A549 treated with DMSO at 1 μM for 4 hours (cell line): ENCODE measurements around the gene AWAT1. TPM values are rescaled to one million over a fixed set of nuclear protein-coding genes. Genes with fewer than 3 reads are reported as not detected.

ENCODE experiments used
- total RNA-seq: library from RNA; stranded (reverse); fragments of 200-300 nt; extraction: Qiagen RNA extraction; gene quantifications from 5 replicates; pipeline ENCODE4 v1.2.3, GENCODE V29; 2022; ENCODE audit warnings: low read depth

Gene AWAT1
- total RNA-seq, result not detected in 5 replicates

DNA sequence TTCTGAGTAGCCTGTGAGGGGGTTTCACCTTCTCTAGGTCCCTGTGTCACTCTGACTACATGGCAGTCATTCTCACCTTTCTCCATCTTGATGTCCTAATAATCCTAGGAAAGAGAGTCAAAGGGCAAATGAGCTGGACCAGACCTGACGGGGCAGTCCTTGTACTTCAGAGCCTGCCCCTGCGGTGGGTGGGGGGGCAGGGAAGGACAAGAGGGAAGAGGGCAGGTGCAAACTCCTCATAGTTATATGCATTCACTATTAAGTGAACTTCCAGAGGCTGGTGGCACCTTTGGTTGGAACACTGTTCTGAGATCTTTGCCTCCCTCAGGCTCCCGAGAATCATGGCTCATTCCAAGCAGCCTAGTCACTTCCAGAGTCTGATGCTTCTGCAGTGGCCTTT lies at the start of gene AWAT1:
Gene AWAT1 (plus strand): TSS at position 301 of the 400 bp plus-strand sequence. CDS start 41 bp downstream, at position 342.

DNA sequence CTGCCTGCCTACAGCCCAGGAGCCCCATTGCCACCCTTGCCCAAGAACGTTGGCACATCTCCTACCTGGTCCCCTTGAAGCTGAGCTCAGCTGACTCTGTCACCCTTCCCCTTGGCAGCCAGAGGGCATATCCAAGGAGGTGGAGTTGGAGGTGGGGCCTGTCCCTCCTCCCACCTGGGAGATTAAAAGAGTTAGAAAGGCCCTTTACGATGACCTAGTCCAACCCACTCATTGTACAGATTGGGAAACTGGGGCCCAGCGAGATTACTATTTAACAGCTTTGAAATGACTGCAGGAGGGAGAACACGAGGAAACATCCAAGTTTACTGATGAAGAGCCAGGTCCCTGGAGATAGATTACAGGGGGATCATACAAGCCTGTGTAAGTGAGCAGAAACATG lies 25.6 kb downstream of the AWAT1 start, which contains the start of gene P2RY4:
Gene P2RY4 (minus strand): TSS at position 101 of the 400 bp plus-strand sequence. CDS start 580 bp downstream, outside the sequence.

DNA sequence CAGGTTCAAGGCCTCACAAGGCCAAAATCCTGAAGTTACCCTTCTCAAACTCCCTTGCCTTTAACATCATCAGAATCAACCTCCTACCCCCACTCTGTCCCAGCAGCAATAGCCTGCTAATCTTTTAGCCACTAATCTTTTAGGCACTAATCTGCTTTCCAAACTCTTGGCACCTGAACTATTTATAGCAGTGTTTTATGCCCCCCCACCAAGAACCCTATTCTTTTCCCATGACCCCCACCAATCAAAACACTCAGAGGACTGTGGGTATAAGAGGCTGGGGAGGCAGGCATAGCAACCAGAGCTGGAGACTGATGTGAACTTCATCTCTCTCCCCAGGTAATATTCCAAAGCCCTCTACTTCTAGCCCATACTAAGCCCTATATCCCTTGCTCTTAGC lies 33.6 kb downstream of the AWAT1 start, which contains the start of gene ARR3:
Gene ARR3 (plus strand): TSS at position 301 of the 400 bp plus-strand sequence. CDS start 1,052 bp downstream, outside the sequence.

DNA sequence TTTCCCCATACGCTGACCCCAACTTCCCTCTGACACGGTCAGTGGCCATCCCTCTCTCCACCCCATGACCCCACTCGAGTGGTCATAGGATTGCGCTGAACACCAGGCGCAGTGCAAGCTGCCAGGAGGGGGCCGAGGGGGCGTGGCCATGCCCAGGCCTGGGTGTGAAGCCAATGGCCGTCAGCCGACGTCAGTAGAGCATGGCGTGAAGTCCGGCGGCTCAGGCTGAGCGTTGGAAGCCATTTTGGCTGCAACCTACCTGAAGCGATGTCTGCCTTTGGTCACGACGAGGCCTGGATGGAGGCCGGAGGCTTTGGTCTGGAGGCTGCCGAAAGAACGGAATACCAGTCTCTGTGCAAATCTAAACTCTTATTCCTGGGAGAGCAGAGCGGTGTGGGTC lies 47.5 kb downstream of the AWAT1 start, which contains the start of gene RAB41:
Gene RAB41 (plus strand): TSS at position 222 of the 400 bp plus-strand sequence. CDS start 46 bp downstream, at position 268.

Other genes starting within 250 kb of the AWAT1 start
- not detected in 5 replicates for gene AWAT2, start 184.7 kb upstream of the AWAT1 start, total RNA-seq
- gene OTUD6A, start 172.2 kb upstream of the AWAT1 start, total RNA-seq, result not detected in 5 replicates
- 57.9 to 70.7 TPM (median 66.1 TPM) in 5 replicates for gene IGBP1, start 101.2 kb upstream of the AWAT1 start, total RNA-seq
- not detected in 5 replicates for gene DGAT2L6, start 57.2 kb upstream of the AWAT1 start, total RNA-seq
- gene P2RY4, start 25.5 kb downstream of the AWAT1 start, total RNA-seq, result 0.05 TPM in 1 of 5 replicates, not detected in the others
- not detected in 5 replicates for gene ARR3, start 33.7 kb downstream of the AWAT1 start, total RNA-seq
- not detected in 5 replicates for gene RAB41, start 47.5 kb downstream of the AWAT1 start, total RNA-seq
- 86.7 to 108 TPM (median 89.1 TPM) in 5 replicates for gene PDZD11, start 55.3 kb downstream of the AWAT1 start, total RNA-seq
- 23.3 to 32.5 TPM (median 31.5 TPM) in 5 replicates for gene KIF4A, start 55.4 kb downstream of the AWAT1 start, total RNA-seq
- 0.03 to 0.06 TPM in 2 of 5 replicates, not detected in the others for gene GDPD2, start 188.7 kb downstream of the AWAT1 start, total RNA-seq
- gene DLG3, start 210.2 kb downstream of the AWAT1 start, total RNA-seq, result 1.9 to 4.2 TPM (median 2.3 TPM) in 5 replicates